Endodermal cell (in vitro differentiated cells): ENCODE results near the gene FAM120B. TPM values are rescaled to one million over a fixed set of nuclear protein-coding genes. Genes with fewer than 3 reads are reported as not detected.

Experiments
- DNase-seq: peaks from one replicate; pipeline ENCODE4 v3.0.0-alpha.2; 2017
- H3K27ac ChIP-seq: 2 replicates; pipeline ENCODE4 v1.5.1; 2013; ENCODE audit warnings: mild to moderate bottlenecking, low read depth, low read length, moderate library complexity
- H3K27me3 ChIP-seq: 2 replicates; pipeline ENCODE4 v1.6.1; 2013; ENCODE audit warnings: mild to moderate bottlenecking, low read length, moderate library complexity; ENCODE audit not compliant: insufficient read depth, control insufficient read depth, poor library complexity, severe bottlenecking
- H3K36me3 ChIP-seq: 2 replicates; pipeline ENCODE4 v1.7.0; 2013; ENCODE audit warnings: mild to moderate bottlenecking, low read length, moderate library complexity; ENCODE audit not compliant: control insufficient read depth, insufficient read depth
- H3K4me1 ChIP-seq: one replicate; pipeline ENCODE4 v1.7.0; 2013; ENCODE audit warnings: low read length; ENCODE audit not compliant: control insufficient read depth, insufficient read depth
- H3K4me3 ChIP-seq: 2 replicates; pipeline ENCODE4 v1.5.1; 2013; ENCODE audit warnings: mild to moderate bottlenecking, low read length, moderate library complexity
- H3K9ac ChIP-seq: 2 replicates; pipeline ENCODE4 v1.6.1; 2013; ENCODE audit warnings: mild to moderate bottlenecking, low read length, moderate library complexity; ENCODE audit not compliant: poor library complexity, severe bottlenecking; ENCODE audit errors: extremely low read depth
- H3K9me3 ChIP-seq: 2 replicates; pipeline ENCODE4 v1.6.1; 2013; ENCODE audit warnings: mild to moderate bottlenecking, low read length, moderate library complexity; ENCODE audit not compliant: control insufficient read depth
- H3K27ac Mint-ChIP-seq: 2 replicates; pipeline ENCODE4 v1.8.0; 2020; ENCODE audit warnings: mixed read lengths
- H3K27me3 Mint-ChIP-seq: 2 replicates; pipeline ENCODE4 v1.8.0; 2021; ENCODE audit warnings: mild to moderate bottlenecking, mixed read lengths; ENCODE audit not compliant: insufficient read depth
- H3K36me3 Mint-ChIP-seq: 2 replicates; pipeline ENCODE4 v1.8.0; 2020; ENCODE audit warnings: low read depth, mixed read lengths
- H3K4me1 Mint-ChIP-seq: 2 replicates; pipeline ENCODE4 v1.8.0; 2020; ENCODE audit warnings: mixed read lengths
- H3K4me3 Mint-ChIP-seq: 2 replicates; pipeline ENCODE4 v1.8.0; 2020; ENCODE audit warnings: mild to moderate bottlenecking, moderate library complexity, mixed read lengths
- H3K9me3 Mint-ChIP-seq: 2 replicates; pipeline ENCODE4 v1.8.0; 2020; ENCODE audit warnings: mild to moderate bottlenecking, mixed read lengths
- CTCF ChIP-seq: fragments of 200-600 bp; sonication (generic); conservative IDR thresholded peaks from 2 replicates; pipeline ENCODE4 v1.5.0; 2021; ENCODE audit warnings: antibody characterized with exemption, mild to moderate bottlenecking
- WGBS, 2 experiments: methylation state at CpG; one replicate each; pipeline versions ENCODE4 v1.1.5 to v1.1.7; 2013; ENCODE audit warnings: missing lambda C conversion rate in 2 of 2, mixed read lengths in 1 of 2; ENCODE audit not compliant: insufficient coverage in 1 of 2, insufficient read length in 1 of 2; 5-methylcytosine and 5-hydroxymethylcytosine counted together
- total RNA-seq, 2 donors: library from RNA; stranded (reverse); fragmentation: NEBNext Ultra II Directional in 1 of 2; extraction: Animal tissue kit (Norgen Biotek cat#: 25700) in 1 of 2; gene quantifications; 2 replicates in 1 of 2; 3 replicates in 1 of 2; pipeline ENCODE4 v1.2.1, GENCODE V29; 2021

FAM120B gene
- total RNA-seq, 2 donors from 2014 or later = 25.7 to 27.5 TPM

DNA sequence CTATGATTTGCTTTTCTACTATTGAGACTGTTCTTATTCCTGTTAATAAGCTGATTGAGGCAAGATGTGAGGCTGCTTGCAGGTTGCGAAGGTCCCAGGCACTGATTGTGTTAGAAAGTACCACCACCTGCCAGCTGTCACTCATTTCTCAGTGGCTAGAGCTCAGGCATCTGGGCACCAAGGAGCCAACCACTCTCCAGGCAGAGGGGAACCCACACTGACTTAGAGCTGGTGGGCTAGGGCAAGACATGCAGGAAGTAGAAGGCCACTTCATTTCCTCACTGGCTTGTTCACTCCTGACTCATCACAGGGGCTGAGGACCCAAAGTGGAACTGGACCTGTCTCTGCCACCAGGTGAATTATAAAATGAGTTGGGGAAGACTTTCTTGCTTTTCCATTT is 7.9 kb upstream of the FAM120B start:
- H3K27ac ChIP-seq = no peak overlapping the region
- H3K4me3 ChIP-seq = no peak overlapping the region
- peaks cover 35% of the 10 kb centered on the region for H3K9me3 ChIP-seq
- no peaks in the 10 kb centered on the region for H3K36me3 ChIP-seq
- peak; percentile 36 for DNase-seq
- H3K4me1 ChIP-seq = no peaks in the 10 kb centered on the region
- Mint-ChIP-seq H3K27me3 (peaks cover 83% of the 10 kb centered on the region), H3K4me1 (no peaks in the 10 kb centered on the region), H3K27ac (no peak overlapping the region), H3K9me3 (peaks cover 48% of the 10 kb centered on the region), H3K36me3 (peaks cover 8% of the 10 kb centered on the region), H3K4me3 (no peak overlapping the region)
- peaks cover 64% of the 10 kb centered on the region for H3K27me3 ChIP-seq
- WGBS, 2 experiments = 96 to 100% methylated on average over 1 of the region's 1 CpG
- no peak for TF ChIP-seq CTCF
- no peak overlapping the region for H3K9ac ChIP-seq

GRCh38 chr6:170301184-170301583 is 5.4 kb upstream of the FAM120B start:
- H3K27ac Mint-ChIP-seq = no peak overlapping the region
- Histone ChIP-seq H3K36me3 (peaks cover 6% of the 10 kb centered on the region), H3K27me3 (peaks cover 39% of the 10 kb centered on the region), H3K27ac (no peak overlapping the region), H3K4me1 (no peaks in the 10 kb centered on the region), H3K9ac (no peak overlapping the region), H3K4me3 (no peak overlapping the region), H3K9me3 (peaks cover 55% of the 10 kb centered on the region)
- H3K4me3 Mint-ChIP-seq = no peak overlapping the region
- no peak for DNase-seq
- peaks cover 22% of the 10 kb centered on the region for H3K36me3 Mint-ChIP-seq
- no peak for TF ChIP-seq CTCF
- peaks cover 74% of the 10 kb centered on the region for H3K27me3 Mint-ChIP-seq
- H3K4me1 Mint-ChIP-seq = peaks cover 4% of the 10 kb centered on the region
- H3K9me3 Mint-ChIP-seq = peaks cover 72% of the 10 kb centered on the region
- 45 to 60% methylated on average over 1 of the region's 1 CpG for WGBS, 2 experiments

- peaks cover 17% of the 10 kb centered on the region for H3K36me3 Mint-ChIP-seq
- H3K27ac Mint-ChIP-seq = peak overlapping the region; percentile 67
- H3K36me3 ChIP-seq = peaks cover 6% of the 10 kb centered on the region
- H3K4me1 Mint-ChIP-seq = peaks cover 12% of the 10 kb centered on the region
- no peak for TF ChIP-seq CTCF
- DNase-seq = no peak
- 20 to 83% methylated on average over 3 to 29 of the region's 29 CpGs for WGBS, 2 experiments
- H3K27ac ChIP-seq = peak overlapping the region; percentile 87
- H3K4me3 ChIP-seq = peak overlapping the region; percentile 95
- H3K9me3 ChIP-seq = peaks cover 41% of the 10 kb centered on the region
- no peaks in the 10 kb centered on the region for H3K4me1 ChIP-seq
- H3K9me3 Mint-ChIP-seq = peaks cover 50% of the 10 kb centered on the region
- H3K9ac ChIP-seq = peak overlapping the region; percentile 70
- peak overlapping the region; percentile 83 for H3K4me3 Mint-ChIP-seq
- peaks cover 34% of the 10 kb centered on the region for H3K27me3 Mint-ChIP-seq
- H3K27me3 ChIP-seq = no peaks in the 10 kb centered on the region
Observed at GRCh38 chr6:170305805-170306323, 694 bp upstream of the FAM120B start.
